ENCODE results near the gene CLEC17A.

CLEC17A gene

GRCh38 chr19:14553042-14553938 lies 29.6 kb upstream of the CLEC17A start:
- no peaks in the 10 kb centered on the region for H3K27me3 ChIP-seq (ENCODE audit: insufficient read depth, poor library complexity, severe bottlenecking)
- no peak for DNase-seq (ENCODE audit: low read depth in 1 of 2, low spot score in 1 of 2)
- H3K4me3 ChIP-seq (replicated peaks; ENCODE audit: insufficient read depth, low read length) = no peak overlapping the region
- H3K27ac ChIP-seq (replicated peaks) = no peak overlapping the region
- TF ChIP-seq GABPA (IDR thresholded peaks at IDR 0.05; ENCODE audit: low read depth) = no peak
- no peak for TF ChIP-seq POLR2AphosphoS5 (IDR thresholded peaks at IDR 0.05; ENCODE audit: low read depth)
- TF ChIP-seq SPI1 (IDR thresholded peaks at IDR 0.05; ENCODE audit: borderline replicate concordance, low read depth) = no peak
- TF ChIP-seq REST (IDR thresholded peaks at IDR 0.05; ENCODE audit: insufficient replicate concordance, low read depth) = no peak
- no peak for TF ChIP-seq CTCF (IDR thresholded peaks at IDR 0.05; ENCODE audit: insufficient read depth, low read length)

GRCh38 chr19:14553939-14554243 lies 29.0 kb upstream of the CLEC17A start:
- Histone ChIP-seq H3K27ac (replicated peaks) (no peak overlapping the region), H3K4me3 (replicated peaks; ENCODE audit: insufficient read depth, low read length) (no peak overlapping the region), H3K27me3 (ENCODE audit: insufficient read depth, poor library complexity, severe bottlenecking) (no peaks in the 10 kb centered on the region)
- DNase-seq (ENCODE audit: low read depth in 1 of 2, low spot score in 1 of 2) = no peak
- TF ChIP-seq GABPA (IDR thresholded peaks at IDR 0.05; ENCODE audit: low read depth) (no peak), SPI1 (IDR thresholded peaks at IDR 0.05; ENCODE audit: borderline replicate concordance, low read depth) (no peak), CTCF (IDR thresholded peaks at IDR 0.05; ENCODE audit: insufficient read depth, low read length) (no peak), POLR2AphosphoS5 (IDR thresholded peaks at IDR 0.05; ENCODE audit: low read depth) (no peak), REST (IDR thresholded peaks at IDR 0.05; ENCODE audit: insufficient replicate concordance, low read depth) (no peak)

- Histone ChIP-seq H3K27ac (replicated peaks) (no peak overlapping the region), H3K4me3 (replicated peaks; ENCODE audit: insufficient read depth, low read length) (no peak overlapping the region), H3K27me3 (ENCODE audit: insufficient read depth, poor library complexity, severe bottlenecking) (no peaks in the 10 kb centered on the region)
- no peak for TF ChIP-seq SPI1 (IDR thresholded peaks at IDR 0.05; ENCODE audit: borderline replicate concordance, low read depth)
- no peak for TF ChIP-seq REST (IDR thresholded peaks at IDR 0.05; ENCODE audit: insufficient replicate concordance, low read depth)
- no peak for TF ChIP-seq GABPA (IDR thresholded peaks at IDR 0.05; ENCODE audit: low read depth)
- TF ChIP-seq POLR2AphosphoS5 (IDR thresholded peaks at IDR 0.05; ENCODE audit: low read depth) = no peak
- TF ChIP-seq CTCF (IDR thresholded peaks at IDR 0.05; ENCODE audit: insufficient read depth, low read length) = no peak
- no peak for DNase-seq (ENCODE audit: low read depth in 1 of 2, low spot score in 1 of 2)
Measured at GRCh38 chr19:14554382-14554812, 28.5 kb upstream of the CLEC17A start.

All from HL-60 (cell line).